Measurements from ENCODE around the gene GPR17. TPM values are rescaled to one million over a fixed set of nuclear protein-coding genes. Genes with fewer than 3 reads are reported as not detected.

GPR17 gene
- total RNA-seq, 4 donors from 2014 or later = not detected

- TF ChIP-seq CTCF (IDR thresholded peaks at IDR 0.05) = no peak
- DNase-seq (ENCODE audit: low spot score) (no peak), ATAC-seq (ENCODE audit: low FRiP score) (no peak)
Observed at GRCh38 chr2:127653421-127654083, 7.6 kb downstream of the GPR17 start.

GRCh38 chr2:127654084-127654837 is 8.3 kb downstream of the GPR17 start:
- ATAC-seq (ENCODE audit: low FRiP score) (no peak), DNase-seq (ENCODE audit: low spot score) (no peak)
- TF ChIP-seq CTCF (IDR thresholded peaks at IDR 0.05) = no peak

GRCh38 chr2:127654838-127655175 is 8.9 kb downstream of the GPR17 start:
- ATAC-seq (ENCODE audit: low FRiP score) (no peak), DNase-seq (ENCODE audit: low spot score) (no peak)
- TF ChIP-seq CTCF (IDR thresholded peaks at IDR 0.05) = no peak

GRCh38 chr2:127655209-127656073 is 9.5 kb downstream of the GPR17 start:
- DNase-seq (ENCODE audit: low spot score) = no peak
- no peak for TF ChIP-seq CTCF (IDR thresholded peaks at IDR 0.05)
- no peak for ATAC-seq (ENCODE audit: low FRiP score)

- ATAC-seq (ENCODE audit: low FRiP score) = no peak
- DNase-seq (ENCODE audit: low spot score) = no peak
- no peak for TF ChIP-seq CTCF (IDR thresholded peaks at IDR 0.05)
Observed at GRCh38 chr2:127656569-127657231, 10.7 kb downstream of the GPR17 start.

GRCh38 chr2:127657232-127657595 is 11.3 kb downstream of the GPR17 start:
- TF ChIP-seq CTCF (IDR thresholded peaks at IDR 0.05) = no peak
- no peak for DNase-seq (ENCODE audit: low spot score)
- ATAC-seq (ENCODE audit: low FRiP score) = no peak

All from omental fat pad (tissue), 4 donors.